GM18858 (cell line): ENCODE measurements around the gene BMPR2.
"Not testable (repeated sequence)": the region's sequence is repeated elsewhere in the genome, so short reads cannot be mapped to it uniquely, and the experiment has no call there.

Experiments
- ATAC-seq: cut with Tn5 transposase; IDR thresholded peaks from one replicate; pipeline ENCODE4 v1.9.1; 2021; ENCODE audit not compliant: unreplicated experiment

BMPR2 gene

GRCh38 chr2:202444000-202444399, 67.9 kb downstream of the BMPR2 start:
- ATAC-seq, result no peak

- no peak for ATAC-seq
These were observed 73.2 kb downstream of the BMPR2 start for GRCh38 chr2:202449344-202449743.

GRCh38 chr2:202450785-202451184, 74.7 kb downstream of the BMPR2 start:
- no peak for ATAC-seq

- ATAC-seq, result no peak
These were observed 76.6 kb downstream of the BMPR2 start for GRCh38 chr2:202452744-202453143.

- ATAC-seq, result no peak
These were observed 78.4 kb downstream of the BMPR2 start for GRCh38 chr2:202454536-202454935.

GRCh38 chr2:202455114-202455513, 79.0 kb downstream of the BMPR2 start:
- ATAC-seq, result no peak

GRCh38 chr2:202460119-202460518, 84.0 kb downstream of the BMPR2 start:
- ATAC-seq, result no peak

GRCh38 chr2:202479090-202479489, 103.0 kb downstream of the BMPR2 start:
- no peak for ATAC-seq

GRCh38 chr2:202479610-202480009, 103.5 kb downstream of the BMPR2 start:
- ATAC-seq, result no peak

GRCh38 chr2:202486351-202486750, 110.2 kb downstream of the BMPR2 start:
- no peak for ATAC-seq

GRCh38 chr2:202488671-202489070, 112.5 kb downstream of the BMPR2 start:
- ATAC-seq, result no peak

GRCh38 chr2:202490479-202490878, 114.4 kb downstream of the BMPR2 start:
- ATAC-seq, result no peak

- ATAC-seq, result no peak
These were observed 115.4 kb downstream of the BMPR2 start for GRCh38 chr2:202491514-202491913.

- no peak for ATAC-seq
These were observed 118.4 kb downstream of the BMPR2 start for GRCh38 chr2:202494300-202495229.

GRCh38 chr2:202495230-202495604, 119.1 kb downstream of the BMPR2 start:
- ATAC-seq, result no peak

- not testable (repeated sequence) for ATAC-seq
These were observed 120.8 kb downstream of the BMPR2 start for GRCh38 chr2:202496835-202497472.

GRCh38 chr2:202497473-202497866, 121.3 kb downstream of the BMPR2 start:
- ATAC-seq, result not testable (repeated sequence)

GRCh38 chr2:202499841-202500240, 123.7 kb downstream of the BMPR2 start:
- ATAC-seq, result not testable (repeated sequence)

GRCh38 chr2:202503276-202503675, 127.1 kb downstream of the BMPR2 start:
- ATAC-seq, result not testable (repeated sequence)

- ATAC-seq, result no peak
These were observed 132.6 kb downstream of the BMPR2 start for GRCh38 chr2:202508686-202509085.

- no peak for ATAC-seq
These were observed 134.8 kb downstream of the BMPR2 start for GRCh38 chr2:202510911-202511310.

GRCh38 chr2:202512176-202512575, 136.0 kb downstream of the BMPR2 start:
- no peak for ATAC-seq
